Measurements from ENCODE around the gene IFNLR1.

The IFNLR1 gene

GRCh38 chr1:24175033-24175755 lies 11.9 kb downstream of the IFNLR1 start:
- no peak for DNase-seq

GRCh38 chr1:24173638-24174575 lies 13.2 kb downstream of the IFNLR1 start:
- DNase-seq = no peak

- DNase-seq = no peak
Measured at GRCh38 chr1:24172598-24172997, 14.5 kb downstream of the IFNLR1 start.

- no peak for DNase-seq
Measured at GRCh38 chr1:24169286-24169685, 17.8 kb downstream of the IFNLR1 start.

GRCh38 chr1:24168245-24168644 lies 18.8 kb downstream of the IFNLR1 start:
- DNase-seq = no peak

- no peak for DNase-seq
Measured at GRCh38 chr1:24167008-24167407, 20.1 kb downstream of the IFNLR1 start.

GRCh38 chr1:24165500-24165899 lies 21.6 kb downstream of the IFNLR1 start:
- no peak for DNase-seq

- DNase-seq = no peak
Measured at GRCh38 chr1:24164004-24164403, 23.1 kb downstream of the IFNLR1 start.

GRCh38 chr1:24162201-24162600 lies 24.9 kb downstream of the IFNLR1 start:
- no peak for DNase-seq

- DNase-seq = no peak
Measured at GRCh38 chr1:24161270-24161669, 25.8 kb downstream of the IFNLR1 start.

- DNase-seq = no peak
Measured at GRCh38 chr1:24159366-24159765, 27.7 kb downstream of the IFNLR1 start.

GRCh38 chr1:24157918-24158481 lies 29.1 kb downstream of the IFNLR1 start:
- DNase-seq = no peak

GRCh38 chr1:24156542-24157260 lies 30.4 kb downstream of the IFNLR1 start:
- no peak for DNase-seq

- no peak for DNase-seq
Measured at GRCh38 chr1:24155011-24155782, 31.9 kb downstream of the IFNLR1 start.

GRCh38 chr1:24154215-24154614 lies 32.9 kb downstream of the IFNLR1 start:
- no peak for DNase-seq

- DNase-seq = no peak
Measured at GRCh38 chr1:24152631-24153494, 34.2 kb downstream of the IFNLR1 start.

- DNase-seq = no peak
Measured at GRCh38 chr1:24151175-24151533, 35.9 kb downstream of the IFNLR1 start.

GRCh38 chr1:24150234-24151174 lies 36.6 kb downstream of the IFNLR1 start:
- peak; percentile 62 for DNase-seq

- DNase-seq = peak; percentile 23
Measured at GRCh38 chr1:24149866-24150233, 37.2 kb downstream of the IFNLR1 start.

- DNase-seq = no peak
Measured at GRCh38 chr1:24147816-24148215, 39.3 kb downstream of the IFNLR1 start.

Measured in fibroblast of skin of abdomen (primary cell).